Large intestine (tissue), 3 donors: ENCODE results near the gene TMTC4. TPM values are rescaled to one million over a fixed set of nuclear protein-coding genes. Genes with fewer than 3 reads are reported as not detected.
"Not testable (repeated sequence)": the region's sequence is repeated elsewhere in the genome, so short reads cannot be mapped to it uniquely, and the experiment has no call there.

Experiments used
- DNase-seq, 2 donors: peaks; one replicate each; pipeline versions ENCODE4 v3.0.0 to v3.0.0-alpha.2; 2013
- H3K27ac ChIP-seq: one replicate; pipeline ENCODE4 v1.5.1; 2013; ENCODE audit warnings: low read length
- H3K27me3 ChIP-seq: 2 replicates; pipeline ENCODE4 v1.6.1; 2013; ENCODE audit warnings: low read length; ENCODE audit not compliant: control insufficient read depth, insufficient read depth
- H3K36me3 ChIP-seq: 2 replicates; pipeline ENCODE4 v1.6.1; 2013; ENCODE audit warnings: low read length; ENCODE audit not compliant: control insufficient read depth, insufficient read depth
- H3K4me1 ChIP-seq: one replicate; pipeline ENCODE4 v1.6.1; 2013; ENCODE audit warnings: low read length; ENCODE audit not compliant: control insufficient read depth, insufficient read depth
- H3K4me3 ChIP-seq: one replicate; pipeline ENCODE4 v1.5.1; 2013; ENCODE audit warnings: low read length
- H3K9me3 ChIP-seq: one replicate; pipeline ENCODE4 v1.6.1; 2013; ENCODE audit warnings: mild to moderate bottlenecking, low read depth, low read length, moderate library complexity; ENCODE audit not compliant: control insufficient read depth
- WGBS: methylation state at CpG from one replicate; pipeline ENCODE4 v1.1.5; 2013; ENCODE audit warnings: low lambda C conversion rate; ENCODE audit not compliant: insufficient coverage; 5-methylcytosine and 5-hydroxymethylcytosine counted together
- polyA plus RNA-seq: library from polyadenylated mRNA; unstranded; fragments of 120-200 nt; gene quantifications from one replicate; pipeline ENCODE4 v1.2.1, GENCODE V29; 2013

Gene TMTC4
- polyA plus RNA-seq, 1 donor, result 27.1 TPM

GRCh38 chr13:100694722-100695508, 20.3 kb upstream of the TMTC4 start:
- Histone ChIP-seq H3K4me3 (no peak overlapping the region), H3K4me1 (no peaks in the 10 kb centered on the region), H3K27me3 (no peaks in the 10 kb centered on the region), H3K36me3 (no peaks in the 10 kb centered on the region), H3K9me3 (no peaks in the 10 kb centered on the region), H3K27ac (no peak overlapping the region)
- DNase-seq, result peak; percentile 40 to 44
- WGBS, result 57% methylated on average over 1 of the region's 12 CpGs

GRCh38 chr13:100689191-100689590, 14.6 kb upstream of the TMTC4 start:
- H3K4me1 ChIP-seq, result no peaks in the 10 kb centered on the region
- H3K27me3 ChIP-seq, result no peaks in the 10 kb centered on the region
- H3K36me3 ChIP-seq, result no peaks in the 10 kb centered on the region
- no peak for DNase-seq
- H3K9me3 ChIP-seq, result no peaks in the 10 kb centered on the region
- no peak overlapping the region for H3K27ac ChIP-seq
- H3K4me3 ChIP-seq, result no peak overlapping the region
- 100% methylated on average over 1 of the region's 1 CpG for WGBS

GRCh38 chr13:100680131-100680530, 5.5 kb upstream of the TMTC4 start:
- no peaks in the 10 kb centered on the region for H3K27me3 ChIP-seq
- H3K36me3 ChIP-seq, result no peaks in the 10 kb centered on the region
- H3K4me1 ChIP-seq, result no peaks in the 10 kb centered on the region
- no peak for DNase-seq
- H3K27ac ChIP-seq, result no peak overlapping the region
- H3K4me3 ChIP-seq, result no peak overlapping the region
- no peaks in the 10 kb centered on the region for H3K9me3 ChIP-seq
- WGBS, result no CpG with 5 or more reads among the region's 3 CpGs

GRCh38 chr13:100677128-100677527, 2.5 kb upstream of the TMTC4 start:
- not testable (repeated sequence) for H3K4me3 ChIP-seq, H3K27ac ChIP-seq, H3K27me3 ChIP-seq, H3K9me3 ChIP-seq, H3K36me3 ChIP-seq, DNase-seq
- no CpG with 5 or more reads among the region's 5 CpGs for WGBS
- peaks cover 15% of the 10 kb centered on the region for H3K4me1 ChIP-seq

GRCh38 chr13:100675661-100676129, 1.1 kb upstream of the TMTC4 start:
- 0% methylated on average over 1 of the region's 15 CpGs for WGBS
- H3K4me1 ChIP-seq, result peaks cover 15% of the 10 kb centered on the region
- no peaks in the 10 kb centered on the region for H3K36me3 ChIP-seq
- no peaks in the 10 kb centered on the region for H3K27me3 ChIP-seq
- H3K27ac ChIP-seq, result no peak overlapping the region
- DNase-seq, result peak in 1 of 2 donors; percentile 56
- H3K9me3 ChIP-seq, result no peaks in the 10 kb centered on the region
- peak overlapping the region; percentile 87 for H3K4me3 ChIP-seq

- no peaks in the 10 kb centered on the region for H3K27me3 ChIP-seq
- H3K36me3 ChIP-seq, result no peaks in the 10 kb centered on the region
- no peaks in the 10 kb centered on the region for H3K9me3 ChIP-seq
- peaks cover 15% of the 10 kb centered on the region for H3K4me1 ChIP-seq
- DNase-seq, result peak; percentile 98 to 99
- peak overlapping the region; percentile 87 for H3K4me3 ChIP-seq
- peak overlapping the region; percentile 88 for H3K27ac ChIP-seq
- no CpG with 5 or more reads among the region's 67 CpGs for WGBS
Measured at GRCh38 chr13:100674872-100675660, 471 bp upstream of the TMTC4 start.

GRCh38 chr13:100673713-100674571, 653 bp downstream of the TMTC4 start:
- Histone ChIP-seq H3K36me3 (peaks cover 9% of the 10 kb centered on the region), H3K9me3 (no peaks in the 10 kb centered on the region)
- no CpG with 5 or more reads among the region's 86 CpGs for WGBS

GRCh38 chr13:100673376-100673712, 1.3 kb downstream of the TMTC4 start:
- Histone ChIP-seq H3K36me3 (peaks cover 12% of the 10 kb centered on the region), H3K4me1 (peaks cover 15% of the 10 kb centered on the region), H3K4me3 (peak overlapping the region; percentile 57), H3K27me3 (no peaks in the 10 kb centered on the region), H3K9me3 (no peaks in the 10 kb centered on the region), H3K27ac (peak overlapping the region; percentile 79)
- WGBS, result no CpG with 5 or more reads among the region's 11 CpGs
- DNase-seq, result no peak

More at GRCh38 chr13:100673713-100674571, 653 bp downstream of the TMTC4 start:
- peak; percentile 70 to 87 for DNase-seq
- Histone ChIP-seq H3K4me1 (peaks cover 15% of the 10 kb centered on the region), H3K27me3 (no peaks in the 10 kb centered on the region), H3K27ac (peak overlapping the region; percentile 79), H3K4me3 (peak overlapping the region; percentile 57)

- no peak overlapping the region for H3K27ac ChIP-seq
- no peaks in the 10 kb centered on the region for H3K27me3 ChIP-seq
- peaks cover 15% of the 10 kb centered on the region for H3K4me1 ChIP-seq
- H3K4me3 ChIP-seq, result no peak overlapping the region
- WGBS, result 50% methylated on average over 2 of the region's 11 CpGs
- H3K9me3 ChIP-seq, result no peaks in the 10 kb centered on the region
- peaks cover 28% of the 10 kb centered on the region for H3K36me3 ChIP-seq
- no peak for DNase-seq
Measured at GRCh38 chr13:100671389-100672182, 3.0 kb downstream of the TMTC4 start.
